Smooth muscle cell (in vitro differentiated cells): Measurements from ENCODE around the gene AGRN. TPM values are rescaled to one million over a fixed set of nuclear protein-coding genes. Genes with fewer than 3 reads are reported as not detected.

Source experiments
- DNase-seq: peaks from one replicate; lab custom pipeline; 2025; ENCODE audit not compliant: unreplicated experiment; lab: John Stamatoyannopoulos, UW
- H2AFZ ChIP-seq: fragments of 200-600 bp; sonication (generic); 2 replicates; pipeline ENCODE4 v1.6.0; 2016; ENCODE audit warnings: antibody characterized with exemption, low read depth, mild to moderate bottlenecking
- H3F3A ChIP-seq: fragments of 200-600 bp; sonication (generic); 2 replicates; pipeline ENCODE4 v1.6.0; 2017; ENCODE audit warnings: antibody characterized with exemption, low read depth
- H3K27ac ChIP-seq: fragments of 200-600 bp; sonication (generic); 2 replicates; pipeline ENCODE4 v1.5.1; 2016; ENCODE audit warnings: low read depth, mild to moderate bottlenecking
- H3K27me3 ChIP-seq: fragments of 200-600 bp; sonication (generic); 2 replicates; pipeline ENCODE4 v1.6.1; 2016; ENCODE audit warnings: low read depth, mild to moderate bottlenecking
- H3K36me3 ChIP-seq: fragments of 200-600 bp; sonication (generic); 2 replicates; pipeline ENCODE4 v1.5.1; 2016; ENCODE audit warnings: low read depth
- H3K4me1 ChIP-seq: fragments of 200-600 bp; sonication (generic); 2 replicates; pipeline ENCODE4 v1.5.1; 2016; ENCODE audit warnings: low read depth
- H3K4me2 ChIP-seq: fragments of 200-600 bp; sonication (generic); 2 replicates; pipeline ENCODE4 v1.6.0; 2016; ENCODE audit warnings: mild to moderate bottlenecking
- H3K4me3 ChIP-seq: fragments of 200-600 bp; sonication (generic); 2 replicates; pipeline ENCODE4 v1.5.1; 2016; ENCODE audit warnings: mild to moderate bottlenecking
- H3K79me2 ChIP-seq: fragments of 200-600 bp; sonication (generic); 2 replicates; pipeline ENCODE4 v1.6.0; 2016; ENCODE audit warnings: low read depth, mild to moderate bottlenecking
- H3K9ac ChIP-seq: fragments of 200-600 bp; sonication (generic); 2 replicates; pipeline ENCODE4 v1.6.0; 2016; ENCODE audit warnings: low read depth
- H3K9me3 ChIP-seq: fragments of 200-600 bp; sonication (generic); replicated peaks from 2 replicates; pipeline ENCODE4 v1.5.1; 2016; ENCODE audit warnings: low read depth
- H4K20me1 ChIP-seq: fragments of 200-600 bp; sonication (generic); 2 replicates; pipeline ENCODE4 v1.6.0; 2016; ENCODE audit warnings: low read depth
- CTCF ChIP-seq: fragments of 200-600 bp; sonication (generic); IDR thresholded peaks from 2 replicates; pipeline ENCODE4 v1.5.1; 2017; ENCODE audit warnings: borderline replicate concordance, mild to moderate bottlenecking, antibody characterized with exemption; ENCODE audit not compliant: insufficient read depth, poor library complexity, severe bottlenecking
- WGBS: methylation state at CpG from one replicate; pipeline ENCODE4 v1.1.7; 2016; ENCODE audit warnings: low lambda C conversion rate; 5-methylcytosine and 5-hydroxymethylcytosine counted together
- polyA plus RNA-seq: library from polyadenylated mRNA; unstranded; fragments of >200 nt; fragmentation: Nextera tagmentation; extraction: Ambion mirVana; gene quantifications from 2 replicates; pipeline ENCODE4 v1.2.1, GENCODE V29; 2016
- total RNA-seq: library from RNA; depleted of rRNA; stranded (reverse); fragments of >200 nt; gene quantifications from 2 replicates; pipeline ENCODE4 v1.2.3, GENCODE V29; 2014

AGRN gene
- total and polyA plus RNA-seq, 2 experiments from 2014 or later = 17.5 to 24.7 TPM

GRCh38 chr1:998995-999724 lies 20.8 kb upstream of the AGRN start:
- Histone ChIP-seq H3K27me3 (no peaks in the 10 kb centered on the region), H2AFZ (no peak overlapping the region), H3K9ac (peak overlapping the region; percentile 76), H3K9me3 (no peaks in the 10 kb centered on the region), H4K20me1 (peaks cover 33% of the 10 kb centered on the region), H3K79me2 (peaks cover 3% of the 10 kb centered on the region), H3K27ac (no peak overlapping the region), H3K4me3 (peak overlapping the region; percentile 70), H3K4me2 (peak overlapping the region; percentile 99), H3K36me3 (no peaks in the 10 kb centered on the region), H3K4me1 (peaks cover 4% of the 10 kb centered on the region), H3F3A (no peaks in the 10 kb centered on the region)
- DNase-seq = no peak
- no peak for TF ChIP-seq CTCF
- 2% methylated on average over 40 of the region's 86 CpGs for WGBS

GRCh38 chr1:999725-1000356 lies 20.1 kb upstream of the AGRN start, which contains the start of gene HES4:
Gene HES4, minus strand, starts transcription at chr1:1000097. Its CDS starts 124 bp downstream, at chr1:999973.
- Histone ChIP-seq H3K4me1 (peaks cover 5% of the 10 kb centered on the region), H3K27me3 (no peaks in the 10 kb centered on the region), H3K4me3 (peak within 1 kb of the TSS; percentile 70), H3K9me3 (no peaks in the 10 kb centered on the region), H3K79me2 (peaks cover 3% of the 10 kb centered on the region), H3K27ac (peak within 1 kb of the TSS; percentile 94), H3K9ac (peak within 1 kb of the TSS; percentile 88), H3K36me3 (no peaks in the 10 kb centered on the region), H2AFZ (peak within 1 kb of the TSS; percentile 58), H4K20me1 (peaks cover 33% of the 10 kb centered on the region), H3F3A (no peaks in the 10 kb centered on the region), H3K4me2 (peak within 1 kb of the TSS; percentile 99)
- no peak for TF ChIP-seq CTCF
- DNase-seq = peak; percentile 89
- WGBS = 2% methylated on average over 80 of the region's 95 CpGs

- peak overlapping the region; percentile 94 for H3K27ac ChIP-seq
- no peaks in the 10 kb centered on the region for H3K27me3 ChIP-seq
- peak overlapping the region; percentile 88 for H3K9ac ChIP-seq
- no peaks in the 10 kb centered on the region for H3K36me3 ChIP-seq
- H4K20me1 ChIP-seq = peaks cover 33% of the 10 kb centered on the region
- peaks cover 3% of the 10 kb centered on the region for H3K79me2 ChIP-seq
- WGBS = 2% methylated on average over 49 of the region's 75 CpGs
- peak; percentile 89 for DNase-seq
- no peak for TF ChIP-seq CTCF
- H3K9me3 ChIP-seq = no peaks in the 10 kb centered on the region
- H3K4me2 ChIP-seq = peak overlapping the region; percentile 99
- no peaks in the 10 kb centered on the region for H3F3A ChIP-seq
- peaks cover 12% of the 10 kb centered on the region for H3K4me1 ChIP-seq
- H3K4me3 ChIP-seq = peak overlapping the region; percentile 70
- peak overlapping the region; percentile 58 for H2AFZ ChIP-seq
Observed at GRCh38 chr1:1000357-1001056, 19.4 kb upstream of the AGRN start.
